IPS DF 6.9 (cell line): ENCODE data around the gene TSPAN32.
A peak's percentile ranks its signal among the peaks of the same experiment; 100 is the strongest.

Experiments used
- DNase-seq: peaks from one replicate; pipeline ENCODE4 v3.0.0-alpha.2; 2013; ENCODE audit warnings: low read depth, low spot score
- H3K27ac ChIP-seq: one replicate; pipeline ENCODE4 v1.5.1; 2013; ENCODE audit warnings: low read length, control low read depth
- H3K27me3 ChIP-seq: 2 replicates; pipeline ENCODE4 v1.6.1; 2013; ENCODE audit warnings: mild to moderate bottlenecking, low read length; ENCODE audit not compliant: control insufficient read depth, insufficient read depth
- H3K36me3 ChIP-seq: 2 replicates; pipeline ENCODE4 v1.6.1; 2013; ENCODE audit warnings: low read length; ENCODE audit not compliant: control insufficient read depth, insufficient read depth
- H3K4me1 ChIP-seq: 2 replicates; pipeline ENCODE4 v1.6.1; 2013; ENCODE audit warnings: low read length; ENCODE audit not compliant: control insufficient read depth, insufficient read depth
- H3K4me3 ChIP-seq: 2 replicates; pipeline ENCODE4 v1.5.1; 2013; ENCODE audit warnings: mild to moderate bottlenecking, low read length
- H3K9me3 ChIP-seq: 2 replicates; pipeline ENCODE4 v1.6.1; 2013; ENCODE audit warnings: low read length, inconsistent platforms; ENCODE audit not compliant: control insufficient read depth, insufficient read depth
- WGBS: extraction: QIAGEN DNeasy Blood & Tissue Kit; methylation state at CpG from one replicate; pipeline ENCODE4 v1.1.7; 2013; ENCODE audit warnings: mixed read lengths, missing lambda C conversion rate; ENCODE audit not compliant: insufficient read length, insufficient coverage; 5-methylcytosine and 5-hydroxymethylcytosine counted together

Gene TSPAN32

GRCh38 chr11:2299773-2300172 is 2.0 kb upstream of the TSPAN32 start:
- no CpG with 5 or more reads among the region's 10 CpGs for WGBS
- Histone ChIP-seq H3K9me3 (no peaks in the 10 kb centered on the region), H3K36me3 (no peaks in the 10 kb centered on the region; the same call in 1 of the 2 replicates), H3K4me1 (no peaks in the 10 kb centered on the region), H3K27ac (no peak overlapping the region), H3K27me3 (no peaks in the 10 kb centered on the region), H3K4me3 (no peak overlapping the region)
- DNase-seq, result no peak

GRCh38 chr11:2300290-2300935 is 1.4 kb upstream of the TSPAN32 start:
- H3K9me3 ChIP-seq, result no peaks in the 10 kb centered on the region
- no peaks in the 10 kb centered on the region for H3K4me1 ChIP-seq
- no peak overlapping the region for H3K4me3 ChIP-seq
- DNase-seq, result no peak
- no peaks in the 10 kb centered on the region; the same call in 1 of the 2 replicates for H3K36me3 ChIP-seq
- no CpG with 5 or more reads among the region's 19 CpGs for WGBS
- no peaks in the 10 kb centered on the region for H3K27me3 ChIP-seq
- H3K27ac ChIP-seq, result no peak overlapping the region

- DNase-seq, result no peak
- Histone ChIP-seq H3K27ac (no peak overlapping the region), H3K27me3 (no peaks in the 10 kb centered on the region), H3K4me3 (no peak overlapping the region), H3K4me1 (no peaks in the 10 kb centered on the region), H3K9me3 (no peaks in the 10 kb centered on the region), H3K36me3 (no peaks in the 10 kb centered on the region; the same call in 1 of the 2 replicates)
- WGBS, result no CpG with 5 or more reads among the region's 24 CpGs
Observed at GRCh38 chr11:2300936-2301630, 730 bp upstream of the TSPAN32 start.

- DNase-seq, result no peak
- Histone ChIP-seq H3K27ac (no peak overlapping the region), H3K27me3 (no peaks in the 10 kb centered on the region), H3K9me3 (no peaks in the 10 kb centered on the region), H3K4me1 (no peaks in the 10 kb centered on the region), H3K36me3 (no peaks in the 10 kb centered on the region; the same call in 1 of the 2 replicates), H3K4me3 (no peak overlapping the region)
- WGBS, result no CpG with 5 or more reads among the region's 16 CpGs
Observed at GRCh38 chr11:2302306-2302895, 588 bp downstream of the TSPAN32 start.

- no peak overlapping the region for H3K4me3 ChIP-seq
- DNase-seq, result no peak
- no peaks in the 10 kb centered on the region; the same call in 1 of the 2 replicates for H3K36me3 ChIP-seq
- H3K27me3 ChIP-seq, result no peaks in the 10 kb centered on the region
- H3K4me1 ChIP-seq, result no peaks in the 10 kb centered on the region
- WGBS, result no CpG with 5 or more reads among the region's 18 CpGs
- H3K27ac ChIP-seq, result no peak overlapping the region
- H3K9me3 ChIP-seq, result no peaks in the 10 kb centered on the region
Observed at GRCh38 chr11:2302896-2303626, 1.2 kb downstream of the TSPAN32 start.

- Histone ChIP-seq H3K27me3 (no peaks in the 10 kb centered on the region), H3K36me3 (no peaks in the 10 kb centered on the region; the same call in 1 of the 2 replicates), H3K9me3 (no peaks in the 10 kb centered on the region), H3K4me1 (no peaks in the 10 kb centered on the region), H3K27ac (no peak overlapping the region), H3K4me3 (no peak overlapping the region)
- WGBS, result no CpG with 5 or more reads among the region's 15 CpGs
- DNase-seq, result no peak
Observed at GRCh38 chr11:2303627-2304505, 2.1 kb downstream of the TSPAN32 start.

- no peaks in the 10 kb centered on the region; the same call in 1 of the 2 replicates for H3K36me3 ChIP-seq
- H3K4me1 ChIP-seq, result no peaks in the 10 kb centered on the region
- no peak overlapping the region for H3K27ac ChIP-seq
- H3K4me3 ChIP-seq, result no peak overlapping the region
- no CpG with 5 or more reads among the region's 14 CpGs for WGBS
- no peaks in the 10 kb centered on the region for H3K9me3 ChIP-seq
- no peaks in the 10 kb centered on the region for H3K27me3 ChIP-seq
- no peak for DNase-seq
Observed at GRCh38 chr11:2304506-2305139, 2.8 kb downstream of the TSPAN32 start.

- peak; percentile 47 for DNase-seq
- Histone ChIP-seq H3K27me3 (no peaks in the 10 kb centered on the region), H3K36me3 (no peaks in the 10 kb centered on the region; the same call in 1 of the 2 replicates), H3K4me3 (no peak overlapping the region), H3K27ac (no peak overlapping the region), H3K9me3 (no peaks in the 10 kb centered on the region), H3K4me1 (no peaks in the 10 kb centered on the region)
- WGBS, result no CpG with 5 or more reads among the region's 10 CpGs
Observed at GRCh38 chr11:2305140-2305778, 3.4 kb downstream of the TSPAN32 start.

- DNase-seq, result no peak
- Histone ChIP-seq H3K27me3 (no peaks in the 10 kb centered on the region), H3K9me3 (no peaks in the 10 kb centered on the region), H3K4me3 (no peak overlapping the region), H3K27ac (no peak overlapping the region), H3K36me3 (no peaks in the 10 kb centered on the region; the same call in 1 of the 2 replicates), H3K4me1 (no peaks in the 10 kb centered on the region)
- WGBS, result no CpG with 5 or more reads among the region's 12 CpGs
Observed at GRCh38 chr11:2305788-2306451, 4.1 kb downstream of the TSPAN32 start.
